CD4-positive, CD25-positive, alpha-beta regulatory T cell (primary cell): Measurements from ENCODE around the gene SSR1. TPM values are rescaled to one million over a fixed set of nuclear protein-coding genes. Genes with fewer than 3 reads are reported as not detected.
A peak's percentile ranks its signal among the peaks of the same experiment; 100 is the strongest.

Experiments used
- ATAC-seq, 2 donors: fragments of 150-1000 bp; cut with Tn5 transposase; one replicate each; pipeline ENCODE4 v1.10.0; 2021; ENCODE audit warnings: low read depth in 2 of 2, moderate number of reproducible peaks in 2 of 2, moderate library complexity in 1 of 2
- DNase-seq, 3 donors: peaks; one replicate each; pipeline versions ENCODE4 v3.0.0 to v3.0.0-alpha.2; 2012 to 2022; ENCODE audit warnings: mixed read lengths in 1 of 3
- H3K27ac ChIP-seq: one replicate; pipeline ENCODE4 v1.7.0; 2013; ENCODE audit warnings: mild to moderate bottlenecking, low read length; ENCODE audit not compliant: insufficient read depth, poor library complexity, severe bottlenecking
- H3K27me3 ChIP-seq: one replicate; pipeline ENCODE4 v1.7.0; 2013; ENCODE audit warnings: low read length; ENCODE audit not compliant: control insufficient read depth, insufficient read depth
- H3K36me3 ChIP-seq: one replicate; pipeline ENCODE4 v1.7.0; 2013; ENCODE audit warnings: mild to moderate bottlenecking, low read length, moderate library complexity; ENCODE audit not compliant: control insufficient read depth, insufficient read depth
- H3K4me1 ChIP-seq: 2 replicates; pipeline ENCODE4 v1.7.0; 2013; ENCODE audit warnings: mild to moderate bottlenecking, low read length; ENCODE audit not compliant: insufficient read depth, control insufficient read depth, poor library complexity, severe bottlenecking
- H3K4me3 ChIP-seq: one replicate; pipeline ENCODE4 v1.7.0; 2013; ENCODE audit warnings: low read depth, mild to moderate bottlenecking, low read length, moderate library complexity
- H3K9me3 ChIP-seq, 2 experiments: 1 replicate in 1 of 2; 2 replicates in 1 of 2; pipeline ENCODE4 v1.7.0; 2013; ENCODE audit warnings: low read length in 2 of 2, mild to moderate bottlenecking in 1 of 2, moderate library complexity in 1 of 2; ENCODE audit not compliant: control insufficient read depth in 2 of 2
- H3K27ac Mint-ChIP-seq, 3 donors: one replicate each; pipeline ENCODE4 v1.8.0; 2020 to 2022; ENCODE audit warnings: mild to moderate bottlenecking in 3 of 3, mixed read lengths in 3 of 3, moderate library complexity in 2 of 3
- H3K27me3 Mint-ChIP-seq: one replicate; pipeline ENCODE4 v1.8.0; 2022; ENCODE audit warnings: mild to moderate bottlenecking, mixed read lengths
- H3K36me3 Mint-ChIP-seq: one replicate; pipeline ENCODE4 v1.8.0; 2020; ENCODE audit warnings: mixed read lengths
- H3K4me1 Mint-ChIP-seq, 4 donors: one replicate each; pipeline ENCODE4 v1.8.0; 2020 to 2022; ENCODE audit warnings: mixed read lengths in 4 of 4, mild to moderate bottlenecking in 1 of 4
- H3K4me3 Mint-ChIP-seq, 4 donors: one replicate each; pipeline ENCODE4 v1.8.0; 2020 to 2022; ENCODE audit warnings: mild to moderate bottlenecking in 4 of 4, mixed read lengths in 4 of 4, moderate library complexity in 3 of 4
- H3K9me3 Mint-ChIP-seq, 7 donors: one replicate each; pipeline ENCODE4 v1.8.0; 2020 to 2022; ENCODE audit warnings: mixed read lengths in 7 of 7, mild to moderate bottlenecking in 3 of 7, moderate library complexity in 2 of 7
- polyA plus RNA-seq, 4 donors: library from polyadenylated mRNA; unstranded; fragments of 300-500 nt; fragmentation: Illumina TruSeq; gene quantifications; one replicate each; pipeline ENCODE4 v1.2.3, GENCODE V29; 2021
- total RNA-seq: library from RNA; stranded (reverse); gene quantifications from one replicate; pipeline ENCODE4 v1.2.3, GENCODE V29; 2022

SSR1 gene
- total and polyA plus RNA-seq, 5 donors from 2014 or later, result 81.0 to 207 (median 164) TPM

DNA sequence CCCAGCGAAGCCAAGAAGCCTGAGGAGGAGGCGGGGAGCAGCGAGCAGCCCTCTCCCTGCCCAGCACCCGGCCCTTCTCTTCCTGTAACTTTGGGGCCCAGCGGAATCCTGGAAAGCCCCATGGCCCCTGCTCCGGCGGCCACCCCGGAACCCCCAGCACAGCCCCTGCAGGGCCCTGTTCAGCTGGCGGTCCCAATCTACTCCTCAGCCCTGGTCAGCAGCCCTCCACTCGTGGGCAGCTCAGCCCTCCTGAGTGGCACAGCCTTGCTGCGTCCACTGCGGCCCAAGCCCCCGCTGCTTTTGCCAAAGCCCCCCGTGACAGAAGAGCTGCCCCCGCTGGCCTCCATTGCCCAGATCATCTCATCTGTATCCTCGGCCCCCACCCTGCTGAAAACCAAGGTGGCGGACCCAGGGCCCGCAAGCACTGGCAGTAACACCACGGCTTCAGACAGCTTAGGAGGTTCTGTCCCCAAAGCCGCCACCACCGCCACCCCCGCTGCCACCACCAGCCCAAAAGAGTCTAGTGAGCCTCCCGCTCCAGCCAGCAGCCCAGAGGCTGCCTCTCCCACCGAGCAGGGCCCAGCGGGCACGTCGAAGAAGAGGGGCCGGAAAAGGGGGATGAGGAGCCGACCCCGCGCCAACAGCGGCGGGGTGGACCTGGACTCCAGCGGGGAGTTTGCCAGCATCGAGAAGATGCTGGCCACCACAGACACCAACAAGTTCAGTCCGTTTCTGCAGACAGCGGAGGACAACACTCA is 81.9 kb downstream of the SSR1 start:
- ATAC-seq, result no peak
- Mint-ChIP-seq H3K27me3 (no peaks in the 10 kb centered on the region), H3K9me3 (no peaks in the 10 kb centered on the region), H3K36me3 (peaks cover 49% of the 10 kb centered on the region), H3K27ac (no peak overlapping the region), H3K4me1 (peaks cover 0 to 14% (median 4%) of the 10 kb centered on the region in 4 donors), H3K4me3 (no peak overlapping the region)
- no peak overlapping the region for H3K4me3 ChIP-seq
- DNase-seq, result no peak
- H3K36me3 ChIP-seq, result peaks cover 77% of the 10 kb centered on the region
- no peaks in the 10 kb centered on the region for H3K27me3 ChIP-seq
- no peaks in the 10 kb centered on the region for H3K9me3 ChIP-seq
- no peaks in the 10 kb centered on the region for H3K4me1 ChIP-seq
- no peak overlapping the region for H3K27ac ChIP-seq

DNA sequence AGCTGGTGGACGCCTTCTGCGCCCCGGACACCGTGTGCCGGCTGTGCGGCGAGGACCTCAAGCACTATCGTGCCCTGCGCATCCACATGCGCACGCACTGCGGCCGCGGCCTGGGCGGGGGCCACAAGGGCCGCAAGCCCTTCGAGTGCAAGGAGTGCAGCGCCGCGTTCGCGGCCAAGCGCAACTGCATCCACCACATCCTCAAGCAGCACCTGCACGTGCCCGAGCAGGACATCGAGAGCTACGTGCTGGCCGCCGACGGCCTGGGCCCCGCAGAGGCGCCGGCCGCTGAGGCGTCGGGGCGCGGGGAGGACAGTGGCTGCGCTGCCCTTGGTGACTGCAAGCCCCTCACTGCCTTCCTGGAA is 82.7 kb downstream of the SSR1 start:
- DNase-seq (no peak), ATAC-seq (no peak)
- peaks cover 78% of the 10 kb centered on the region for H3K36me3 ChIP-seq

DNA sequence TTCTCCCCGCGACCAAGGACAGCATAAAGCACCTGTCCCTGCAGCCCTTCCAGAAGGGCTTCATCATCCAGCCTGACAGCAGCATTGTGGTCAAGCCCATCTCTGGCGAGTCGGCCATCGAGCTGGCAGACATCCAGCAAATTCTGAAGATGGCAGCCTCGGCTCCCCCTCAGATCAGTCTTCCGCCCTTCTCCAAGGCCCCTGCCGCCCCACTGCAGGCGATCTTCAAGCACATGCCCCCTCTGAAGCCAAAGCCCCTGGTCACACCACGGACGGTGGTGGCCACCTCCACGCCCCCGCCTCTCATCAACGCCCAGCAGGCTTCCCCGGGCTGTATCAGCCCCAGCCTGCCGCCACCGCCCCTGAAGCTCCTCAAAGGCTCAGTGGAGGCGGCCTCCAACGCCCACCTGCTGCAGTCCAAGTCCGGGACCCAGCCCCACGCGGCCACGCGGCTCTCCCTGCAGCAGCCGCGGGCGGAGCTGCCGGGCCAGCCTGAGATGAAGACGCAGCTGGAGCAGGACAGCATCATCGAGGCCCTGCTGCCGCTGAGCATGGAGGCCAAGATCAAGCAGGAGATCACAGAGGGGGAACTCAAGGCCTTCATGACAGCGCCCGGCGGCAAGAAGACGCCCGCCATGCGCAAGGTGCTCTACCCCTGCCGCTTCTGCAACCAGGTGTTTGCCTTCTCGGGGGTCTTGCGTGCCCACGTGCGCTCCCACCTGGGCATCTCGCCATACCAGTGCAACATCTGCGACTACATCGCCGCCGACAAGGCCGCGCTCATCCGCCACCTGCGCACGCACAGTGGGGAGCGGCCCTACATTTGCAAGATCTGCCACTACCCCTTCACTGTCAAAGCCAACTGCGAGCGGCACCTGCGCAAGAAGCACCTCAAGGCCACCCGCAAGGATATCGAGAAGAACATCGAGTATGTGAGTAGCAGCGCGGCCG is 83.3 kb downstream of the SSR1 start:
- H3K27ac Mint-ChIP-seq, result no peak overlapping the region
- Histone ChIP-seq H3K4me1 (no peaks in the 10 kb centered on the region), H3K9me3 (no peaks in the 10 kb centered on the region), H3K4me3 (no peak overlapping the region), H3K27ac (no peak overlapping the region), H3K36me3 (peaks cover 78% of the 10 kb centered on the region), H3K27me3 (no peaks in the 10 kb centered on the region)
- no peak for ATAC-seq
- no peak for DNase-seq
- H3K27me3 Mint-ChIP-seq, result no peaks in the 10 kb centered on the region
- H3K4me1 Mint-ChIP-seq, result peaks cover 0 to 9% (median 4%) of the 10 kb centered on the region in 4 donors
- peaks cover 54% of the 10 kb centered on the region for H3K36me3 Mint-ChIP-seq
- no peak overlapping the region for H3K4me3 Mint-ChIP-seq
- no peaks in the 10 kb centered on the region for H3K9me3 Mint-ChIP-seq

More for the DNA sequence above, 82.7 kb downstream of the SSR1 start:
- H3K27ac ChIP-seq, result no peak overlapping the region
- H3K27me3 Mint-ChIP-seq, result no peaks in the 10 kb centered on the region
- no peaks in the 10 kb centered on the region for H3K9me3 ChIP-seq
- no peak overlapping the region for H3K27ac Mint-ChIP-seq
- H3K4me3 ChIP-seq, result no peak overlapping the region
- no peaks in the 10 kb centered on the region for H3K9me3 Mint-ChIP-seq
- peaks cover 53% of the 10 kb centered on the region for H3K36me3 Mint-ChIP-seq
- no peak overlapping the region for H3K4me3 Mint-ChIP-seq
- H3K27me3 ChIP-seq, result no peaks in the 10 kb centered on the region
- H3K4me1 ChIP-seq, result no peaks in the 10 kb centered on the region
- peaks cover 0 to 9% (median 4%) of the 10 kb centered on the region in 4 donors for H3K4me1 Mint-ChIP-seq

DNA sequence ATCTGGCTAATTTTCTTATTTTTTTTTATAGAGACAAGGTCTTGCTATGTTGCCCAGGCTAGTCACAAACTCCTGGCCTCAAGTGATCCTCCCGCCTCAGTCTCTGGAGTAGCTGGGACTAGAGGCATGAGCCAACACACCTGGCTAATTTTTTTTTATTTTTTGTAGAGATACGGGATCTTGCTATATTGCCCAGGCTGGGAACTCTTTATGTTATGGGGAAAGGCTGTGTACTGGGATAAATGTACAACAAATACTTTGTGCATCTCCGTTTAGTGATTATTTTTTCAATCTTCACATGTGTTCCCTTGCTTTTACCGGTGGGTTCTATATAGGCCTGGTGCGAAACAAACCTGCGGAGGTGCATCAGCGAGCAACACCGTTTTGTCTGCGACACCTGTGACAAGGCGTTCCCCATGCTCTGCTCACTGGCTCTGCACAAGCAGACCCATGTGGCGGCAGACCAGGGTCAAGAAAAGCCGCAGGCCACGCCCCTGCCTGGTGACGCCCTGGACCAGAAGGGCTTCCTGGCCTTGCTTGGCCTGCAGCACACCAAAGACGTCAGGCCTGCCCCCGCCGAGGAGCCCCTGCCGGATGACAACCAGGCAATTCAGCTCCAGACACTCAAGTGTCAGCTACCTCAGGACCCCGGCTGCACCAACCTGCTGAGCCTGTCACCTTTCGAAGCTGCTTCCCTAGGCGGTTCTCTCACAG is 84.2 kb downstream of the SSR1 start:
- Mint-ChIP-seq H3K36me3 (peaks cover 54% of the 10 kb centered on the region), H3K9me3 (no peaks in the 10 kb centered on the region), H3K4me3 (no peak overlapping the region), H3K4me1 (peaks cover 0 to 8% (median 3%) of the 10 kb centered on the region in 4 donors), H3K27me3 (no peaks in the 10 kb centered on the region), H3K27ac (no peak overlapping the region)
- DNase-seq (no peak), ATAC-seq (no peak)
- Histone ChIP-seq H3K27me3 (no peaks in the 10 kb centered on the region), H3K36me3 (peaks cover 78% of the 10 kb centered on the region), H3K4me3 (no peak overlapping the region), H3K27ac (no peak overlapping the region), H3K9me3 (no peaks in the 10 kb centered on the region), H3K4me1 (no peaks in the 10 kb centered on the region)

DNA sequence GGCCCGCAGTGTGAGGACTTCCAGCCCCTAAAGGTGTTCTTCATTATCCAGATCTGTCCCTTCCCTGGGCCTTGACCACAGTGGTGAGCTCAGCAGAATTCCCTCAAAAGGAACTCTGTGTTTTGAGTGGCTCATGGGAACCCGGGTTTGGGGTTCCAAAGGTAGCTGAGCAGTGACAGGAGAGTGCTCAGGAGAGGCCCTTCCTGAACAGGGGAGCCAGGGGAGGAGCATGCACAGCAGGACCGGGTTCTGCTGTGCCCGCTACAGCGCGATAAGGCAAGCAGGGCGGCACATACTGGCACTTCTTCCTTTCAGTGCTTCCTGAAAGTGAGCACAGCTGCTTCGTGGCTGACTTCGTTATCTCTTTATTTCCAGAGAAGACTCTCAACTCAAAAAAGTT is 88.3 kb downstream of the SSR1 start:
- Mint-ChIP-seq H3K36me3 (peaks cover 57% of the 10 kb centered on the region), H3K27me3 (no peaks in the 10 kb centered on the region), H3K9me3 (no peaks in the 10 kb centered on the region), H3K27ac (peak overlapping the region in 2 of 3 donors; percentile 31 to 86), H3K4me3 (no peak overlapping the region), H3K4me1 (peaks cover 0 to 3% (median 0%) of the 10 kb centered on the region in 4 donors)
- DNase-seq (no peak), ATAC-seq (no peak)
- H3K27ac ChIP-seq, result no peak overlapping the region
- no peak overlapping the region for H3K4me3 ChIP-seq
- peaks cover 75% of the 10 kb centered on the region for H3K36me3 ChIP-seq
- no peaks in the 10 kb centered on the region for H3K27me3 ChIP-seq
- H3K9me3 ChIP-seq, result no peaks in the 10 kb centered on the region
- H3K4me1 ChIP-seq, result no peaks in the 10 kb centered on the region

DNA sequence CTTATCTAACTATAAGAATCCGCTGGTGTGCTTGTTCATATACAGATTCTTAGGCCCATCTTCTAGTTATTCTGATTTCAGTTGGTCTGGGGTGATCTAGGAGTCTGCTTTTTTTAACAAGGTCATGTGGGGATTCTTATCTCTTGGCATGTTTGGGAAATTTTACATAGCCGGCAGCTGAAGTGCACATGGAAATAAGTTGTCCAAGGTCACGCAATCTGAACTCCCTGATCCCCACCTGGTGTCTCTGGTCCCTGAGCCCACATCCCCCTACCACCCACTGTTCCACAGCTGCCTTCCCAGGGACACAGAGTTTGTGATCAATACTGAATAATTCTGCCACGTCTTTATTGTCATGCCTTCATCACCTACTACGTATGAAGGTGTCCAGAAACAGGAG is 90.8 kb downstream of the SSR1 start:
- DNase-seq, result no peak
- no peak for ATAC-seq
- Histone ChIP-seq H3K27ac (no peak overlapping the region), H3K9me3 (no peaks in the 10 kb centered on the region), H3K4me3 (no peak overlapping the region), H3K27me3 (no peaks in the 10 kb centered on the region), H3K36me3 (peaks cover 71% of the 10 kb centered on the region), H3K4me1 (no peaks in the 10 kb centered on the region)
- Mint-ChIP-seq H3K27ac (peak overlapping the region in 1 of 3 donors; percentile 15), H3K27me3 (no peaks in the 10 kb centered on the region), H3K4me1 (peaks cover 0 to 5% (median 0%) of the 10 kb centered on the region in 4 donors), H3K4me3 (no peak overlapping the region), H3K36me3 (peaks cover 40% of the 10 kb centered on the region), H3K9me3 (no peaks in the 10 kb centered on the region)

DNA sequence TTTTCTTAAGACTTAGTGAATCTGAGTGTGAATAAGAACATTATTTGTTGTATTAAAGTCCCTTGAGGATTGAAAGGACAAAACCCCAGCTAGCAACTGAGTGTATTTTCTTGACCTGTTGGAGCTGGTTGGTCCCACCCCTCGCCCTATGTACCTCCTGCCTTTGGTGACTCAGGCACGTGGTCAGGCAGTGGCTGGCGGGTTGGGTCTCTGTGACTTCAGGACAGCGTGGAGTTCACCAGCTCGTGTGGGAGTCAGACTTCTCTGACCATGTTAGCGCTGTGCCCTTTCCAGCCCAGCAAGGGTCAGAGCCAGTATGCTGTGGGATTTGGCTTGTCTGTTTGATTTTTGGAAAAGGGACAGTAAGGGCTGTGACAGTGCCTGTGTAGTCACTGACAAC is 93.7 kb downstream of the SSR1 start:
- Histone ChIP-seq H3K27me3 (no peaks in the 10 kb centered on the region), H3K27ac (no peak overlapping the region), H3K4me3 (no peak overlapping the region), H3K4me1 (no peaks in the 10 kb centered on the region), H3K9me3 (no peaks in the 10 kb centered on the region), H3K36me3 (peaks cover 74% of the 10 kb centered on the region)
- Mint-ChIP-seq H3K4me3 (no peak overlapping the region), H3K36me3 (peaks cover 32% of the 10 kb centered on the region), H3K27me3 (no peaks in the 10 kb centered on the region), H3K4me1 (peaks cover 0 to 10% (median 4%) of the 10 kb centered on the region in 4 donors), H3K27ac (peak overlapping the region in 2 of 3 donors; percentile 26 to 51), H3K9me3 (no peaks in the 10 kb centered on the region)
- no peak for DNase-seq
- no peak for ATAC-seq
